ENCODE results near the gene SCAPER. TPM values are rescaled to one million over a fixed set of nuclear protein-coding genes. Genes with fewer than 3 reads are reported as not detected.

SCAPER gene
- total RNA-seq, 1 experiment from 2014 or later = 14.7 TPM

DNA sequence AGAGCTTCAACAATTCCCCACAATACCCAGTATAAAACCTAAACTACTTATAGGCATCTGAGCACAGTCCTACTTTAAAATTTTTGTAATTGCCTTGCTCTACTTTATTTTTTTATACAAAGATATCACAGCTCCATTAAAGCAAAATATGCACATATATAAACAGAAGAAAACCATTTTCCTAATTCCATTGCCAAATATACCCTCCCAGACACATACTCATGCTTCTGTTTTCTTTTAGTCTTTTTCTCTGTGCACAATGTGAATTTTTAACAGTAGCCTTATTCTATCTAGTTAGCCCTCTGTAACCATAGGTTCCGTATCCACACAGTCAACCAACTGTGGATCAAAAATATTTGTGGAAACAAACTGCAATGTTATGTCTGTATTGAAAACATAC lies 260.5 kb downstream of the SCAPER start:
- no peak overlapping the region for H3K27ac ChIP-seq (ENCODE audit: low read depth, low read length)
- BruUV-seq (replicated peaks) = no TSS peak
- no peak overlapping the region for H2AFZ ChIP-seq (ENCODE audit: low read depth, low read length, poor library complexity, severe bottlenecking)
- H3K4me2 ChIP-seq (ENCODE audit: low read length) = no peak overlapping the region
- ChIA-PET CTCF (no interaction called here), POLR2A (no interaction called here), RAD21 (ENCODE audit: low non-redundant PET in 1 of 2, low total read pairs in 2 of 2, uncharacterized antibody in 2 of 2, unreplicated experiment in 2 of 2) (no interaction called here)
- ATAC-seq (no peak), DNase-seq (ENCODE audit: low read depth, low spot score) (no peak)
- no peaks in the 10 kb centered on the region for H3K79me2 ChIP-seq (ENCODE audit: insufficient read depth, low read length)
- no peak overlapping the region for H3K9ac ChIP-seq (ENCODE audit: low read length)
- H3K4me1 ChIP-seq (ENCODE audit: control insufficient read depth in 1 of 2, insufficient read depth in 2 of 2, low read length in 2 of 2) = no peaks in the 10 kb centered on the region
- no peaks in the 10 kb centered on the region for H3K9me2 ChIP-seq (ENCODE audit: insufficient read depth)
- H3K9me3 ChIP-seq (ENCODE audit: control insufficient read depth in 1 of 2, insufficient read depth in 1 of 2, low read depth in 1 of 2, low read length in 2 of 2) = no peaks in the 10 kb centered on the region
- TF ChIP-seq SIN3A (IDR thresholded peaks at IDR 0.05; ENCODE audit: low read depth) (no peak), EZH2 (IDR thresholded peaks at IDR 0.05) (no peak), SP1 (IDR thresholded peaks at IDR 0.05; ENCODE audit: low read depth) (no peak), ELF1 (IDR thresholded peaks at IDR 0.05; ENCODE audit: borderline replicate concordance, low read depth) (no peak), ZFX (IDR thresholded peaks at IDR 0.05) (no peak), SRF (IDR thresholded peaks at IDR 0.05; ENCODE audit: low read depth) (no peak), EZH2phosphoT487 (IDR thresholded peaks at IDR 0.05; ENCODE audit: borderline replicate concordance) (no peak), YY1 (IDR thresholded peaks at IDR 0.05; ENCODE audit: extremely low read depth, insufficient replicate concordance, low read depth, low read length) (no peak), EGR1 (IDR thresholded peaks at IDR 0.05; ENCODE audit: low read depth) (no peak), POLR2AphosphoS5 (IDR thresholded peaks at IDR 0.05; ENCODE audit: low read depth, low read length) (no peak), RAD21 (IDR thresholded peaks at IDR 0.05; ENCODE audit: low read depth) (no peak), CEBPB (IDR thresholded peaks at IDR 0.05; ENCODE audit: low read depth) (no peak), JUND (IDR thresholded peaks at IDR 0.05) (no peak), TCF7L2 (IDR thresholded peaks at IDR 0.05; ENCODE audit: borderline replicate concordance, extremely low read depth, insufficient read depth, insufficient read length) (no peak)
- TF ChIP-seq, protein P1, sequence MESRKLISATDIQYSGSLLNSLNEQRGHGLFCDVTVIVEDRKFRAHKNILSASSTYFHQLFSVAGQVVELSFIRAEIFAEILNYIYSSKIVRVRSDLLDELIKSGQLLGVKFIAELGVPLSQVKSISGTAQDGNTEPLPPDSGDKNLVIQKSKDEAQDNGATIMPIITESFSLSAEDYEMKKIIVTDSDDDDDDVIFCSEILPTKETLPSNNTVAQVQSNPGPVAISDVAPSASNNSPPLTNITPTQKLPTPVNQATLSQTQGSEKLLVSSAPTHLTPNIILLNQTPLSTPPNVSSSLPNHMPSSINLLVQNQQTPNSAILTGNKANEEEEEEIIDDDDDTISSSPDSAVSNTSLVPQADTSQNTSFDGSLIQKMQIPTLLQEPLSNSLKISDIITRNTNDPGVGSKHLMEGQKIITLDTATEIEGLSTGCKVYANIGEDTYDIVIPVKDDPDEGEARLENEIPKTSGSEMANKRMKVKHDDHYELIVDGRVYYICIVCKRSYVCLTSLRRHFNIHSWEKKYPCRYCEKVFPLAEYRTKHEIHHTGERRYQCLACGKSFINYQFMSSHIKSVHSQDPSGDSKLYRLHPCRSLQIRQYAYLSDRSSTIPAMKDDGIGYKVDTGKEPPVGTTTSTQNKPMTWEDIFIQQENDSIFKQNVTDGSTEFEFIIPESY (IDR thresholded peaks at IDR 0.05; ENCODE audit: extremely low read depth, insufficient replicate concordance, low read length) = no peak
- TF ChIP-seq, protein P2, sequence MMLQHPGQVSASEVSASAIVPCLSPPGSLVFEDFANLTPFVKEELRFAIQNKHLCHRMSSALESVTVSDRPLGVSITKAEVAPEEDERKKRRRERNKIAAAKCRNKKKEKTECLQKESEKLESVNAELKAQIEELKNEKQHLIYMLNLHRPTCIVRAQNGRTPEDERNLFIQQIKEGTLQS (IDR thresholded peaks at IDR 0.05) = no peak
- TF ChIP-seq, protein P3, sequence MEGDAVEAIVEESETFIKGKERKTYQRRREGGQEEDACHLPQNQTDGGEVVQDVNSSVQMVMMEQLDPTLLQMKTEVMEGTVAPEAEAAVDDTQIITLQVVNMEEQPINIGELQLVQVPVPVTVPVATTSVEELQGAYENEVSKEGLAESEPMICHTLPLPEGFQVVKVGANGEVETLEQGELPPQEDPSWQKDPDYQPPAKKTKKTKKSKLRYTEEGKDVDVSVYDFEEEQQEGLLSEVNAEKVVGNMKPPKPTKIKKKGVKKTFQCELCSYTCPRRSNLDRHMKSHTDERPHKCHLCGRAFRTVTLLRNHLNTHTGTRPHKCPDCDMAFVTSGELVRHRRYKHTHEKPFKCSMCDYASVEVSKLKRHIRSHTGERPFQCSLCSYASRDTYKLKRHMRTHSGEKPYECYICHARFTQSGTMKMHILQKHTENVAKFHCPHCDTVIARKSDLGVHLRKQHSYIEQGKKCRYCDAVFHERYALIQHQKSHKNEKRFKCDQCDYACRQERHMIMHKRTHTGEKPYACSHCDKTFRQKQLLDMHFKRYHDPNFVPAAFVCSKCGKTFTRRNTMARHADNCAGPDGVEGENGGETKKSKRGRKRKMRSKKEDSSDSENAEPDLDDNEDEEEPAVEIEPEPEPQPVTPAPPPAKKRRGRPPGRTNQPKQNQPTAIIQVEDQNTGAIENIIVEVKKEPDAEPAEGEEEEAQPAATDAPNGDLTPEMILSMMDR (IDR thresholded peaks at IDR 0.05 in 2 of 3, conservative IDR thresholded peaks at IDR 0.05 in 1 of 3; ENCODE audit: borderline replicate concordance in 1 of 3, insufficient read depth in 1 of 3, low read depth in 2 of 3, low read length in 2 of 3) = no peak
- intact Hi-C loops (cut with micrococcal nuclease) = no loop called here
- H3K36me3 ChIP-seq (ENCODE audit: control insufficient read depth in 1 of 2, insufficient read depth in 2 of 2, low read length in 2 of 2) = no peaks in the 10 kb centered on the region
- H3K27me3 ChIP-seq (ENCODE audit: insufficient read depth, low read length) = no peaks in the 10 kb centered on the region
- no peaks in the 10 kb centered on the region for H4K20me1 ChIP-seq (ENCODE audit: insufficient read depth)
- no peak overlapping the region for H3K4me3 ChIP-seq (replicated peaks in 1 of 2; ENCODE audit: low read depth in 1 of 2, low read length in 2 of 2)

Data from HCT116 (cell line).